Uterus (tissue), 4 donors: ENCODE results near the gene RESP18. TPM values are rescaled to one million over a fixed set of nuclear protein-coding genes. Genes with fewer than 3 reads are reported as not detected.

ENCODE experiments used
- DNase-seq, 2 donors: peaks; one replicate each; pipeline ENCODE4 v3.0.0-alpha.2; 2019 to 2020
- H3K27ac ChIP-seq, 2 donors: fragments of 200-600 bp; sonication (generic); 1 replicate in 1 of 2; 2 replicates in 1 of 2; pipeline ENCODE4 v1.5.1; 2016 to 2018
- H3K27me3 ChIP-seq, 2 donors: fragments of 200-600 bp; sonication (generic); one replicate each; pipeline ENCODE4 v1.5.1; 2018 to 2019; ENCODE audit warnings: control low read depth in 1 of 2
- H3K36me3 ChIP-seq, 2 donors: fragments of 200-600 bp; sonication (generic); one replicate each; pipeline ENCODE4 v1.5.1; 2019; ENCODE audit warnings: control low read depth in 1 of 2
- H3K4me1 ChIP-seq, 2 donors: fragments of 200-600 bp; sonication (generic); one replicate each; pipeline ENCODE4 v1.5.1; 2018 to 2019; ENCODE audit warnings: control low read depth in 1 of 2
- H3K4me3 ChIP-seq, 2 donors: fragments of 200-600 bp; sonication (generic); 1 replicate in 1 of 2; 2 replicates in 1 of 2; pipeline ENCODE4 v1.5.1; 2018 to 2019; ENCODE audit warnings: mild to moderate bottlenecking in 1 of 2
- H3K9me3 ChIP-seq, 2 donors: fragments of 200-600 bp; sonication (generic); one replicate each; pipeline ENCODE4 v1.5.1; 2019; ENCODE audit warnings: control low read depth in 1 of 2
- CTCF ChIP-seq, 4 experiments: fragments of 200-600 bp in 2 of 4; fragments of 450-650 bp in 2 of 4; sonication (generic) in 2 of 4; IDR thresholded peaks; one replicate each; pipeline ENCODE4 v1.5.1; 2016 to 2019; ENCODE audit warnings: antibody characterized with exemption in 4 of 4, mild to moderate bottlenecking in 2 of 4, moderate library complexity in 1 of 4
- POLR2A ChIP-seq, 2 donors: fragments of 450-650 bp; IDR thresholded peaks; one replicate each; pipeline ENCODE4 v1.6.1; 2016; ENCODE audit warnings: antibody characterized with exemption in 2 of 2, mild to moderate bottlenecking in 1 of 2, moderate library complexity in 1 of 2
- intact Hi-C: fragments of 100-400 bp; cut with DNase I; formaldehyde crosslinking; loops from one replicate; pipeline ENCODE4 v1.15.1; 2023; ENCODE audit warnings: low total_unique reads
- microRNA counts, 2 donors: library from miRNA; unstranded; fragments of <30 nt; microRNA quantifications; one replicate each; lab custom pipeline; 2016 to 2017
- microRNA-seq: library from miRNA; unstranded; fragments of <30 nt; microRNA quantifications from one replicate; pipeline ENCODE4, GENCODE V29; 2016; ENCODE audit warnings: borderline microRNAs expressed, borderline replicate concordance
- small RNA-seq: library from RNA; depleted of rRNA; stranded (forward); fragments of <200 nt; gene quantifications from one replicate; pipeline ENCODE3, GENCODE V24; 2016
- total RNA-seq, 4 donors: library from RNA; depleted of rRNA in 3 of 4; stranded (reverse); fragments of >200 nt in 3 of 4; gene quantifications; one replicate each; pipeline versions ENCODE4 v1.1.0 to v1.2.4, GENCODE V29; 2014 to 2023
- donor health status: DM: yes; HTN: yes; CAD: no.

RESP18 gene
- total RNA-seq, 4 donors from 2014 or later, result not detected

- intact Hi-C loops, result no loop called here
- no peaks in the 10 kb centered on the region for H3K36me3 ChIP-seq
- no peaks in the 10 kb centered on the region for H3K9me3 ChIP-seq
- no peak for TF ChIP-seq POLR2A (IDR thresholded peaks at IDR 0.05)
- peak; percentile 96 to 99 (median 97) for TF ChIP-seq CTCF (IDR thresholded peaks at IDR 0.05)
- peaks cover 8 to 10% of the 10 kb centered on the region in 2 donors for H3K4me1 ChIP-seq
- peak overlapping the region; percentile 99 for H3K27ac ChIP-seq
- H3K27me3 ChIP-seq, result no peaks in the 10 kb centered on the region
- H3K4me3 ChIP-seq, result peak overlapping the region in 1 of 2 donors; percentile 77
- peak; percentile 82 to 86 for DNase-seq
These were observed 54.6 kb downstream of the RESP18 start for GRCh38 chr2:219277703-219278654.

MicroRNAs within 50 kb of the gene (microRNA counts, 767-probe panel; counts per million panel counts)
- microRNA hsa-miR-153 (lab: Ali Mortazavi, UCI), result 0 counts per million in 2 donors

Small RNAs within 50 kb of the gene (microRNA-seq; reads per million reads assigned to microRNA genes)
- not detected for gene MIR153-1

Small RNAs within 50 kb of the gene (small RNA-seq; reads per million reads assigned to genes)
- gene AC053503.3 (not detected), gene MIR153-1 (not detected)

Other genes with a start within 250 kb of the RESP18 start
- gene NHEJ1, start 171.9 kb downstream of the RESP18 start, total RNA-seq, result 100 to 1,000 TPM in 1 of 4 donors, 10 to 100 TPM in 3; 15.0 to 162 (median 18.1) TPM
- gene SLC23A3, start 162.7 kb downstream of the RESP18 start, total RNA-seq, result 1 to 10 TPM in 2 of 4 donors, under 1 TPM in 1, not detected in 1; 0.26 to 8.1 (median 1.8) TPM
- gene CNPPD1, start 155.8 kb downstream of the RESP18 start, total RNA-seq, result 10 to 100 TPM in 3 of 4 donors, 1 to 10 TPM in 1; 3.1 to 56.2 (median 35.8) TPM
- 100 to 1,000 TPM in 1 of 4 donors, 10 to 100 TPM in 3; 18.2 to 216 (median 74.9) TPM for gene RETREG2, start 154.5 kb downstream of the RESP18 start, total RNA-seq
- 100 to 1,000 TPM in 1 of 4 donors, 10 to 100 TPM in 3; 21.7 to 212 (median 45.2) TPM for gene ZFAND2B, start 126.0 kb downstream of the RESP18 start, total RNA-seq
- gene ABCB6, start 113.8 kb downstream of the RESP18 start, total RNA-seq, result 10 to 100 TPM in 3 of 4 donors, 1 to 10 TPM in 1; 7.1 to 37.6 (median 27.7) TPM
- 10 to 100 TPM; 21.5 to 53.5 (median 45.9) TPM for gene ATG9A, start 103.1 kb downstream of the RESP18 start, total RNA-seq
- gene ANKZF1, start 102.9 kb downstream of the RESP18 start, total RNA-seq, result 10 to 100 TPM; 31.8 to 57.6 (median 38.7) TPM
- gene GLB1L, start 87.3 kb downstream of the RESP18 start, total RNA-seq, result 10 to 100 TPM in 2 of 4 donors, 1 to 10 TPM in 2; 8.2 to 20.7 (median 10.9) TPM
- gene STK16, start 87.3 kb downstream of the RESP18 start, total RNA-seq, result 10 to 100 TPM in 3 of 4 donors, 1 to 10 TPM in 1; 4.1 to 55.6 (median 18.0) TPM
- under 1 TPM in 2 of 4 donors, not detected in 2; 0.43 to 0.83 TPM for gene TUBA4B, start 79.5 kb downstream of the RESP18 start, total RNA-seq
- gene TUBA4A, start 78.8 kb downstream of the RESP18 start, total RNA-seq, result 10 to 100 TPM in 2 of 4 donors, 1 to 10 TPM in 2; 3.7 to 32.3 (median 7.3) TPM
- 10 to 100 TPM; 32.1 to 92.1 (median 69.1) TPM for gene DNAJB2, start 53.4 kb downstream of the RESP18 start, total RNA-seq
- gene PTPRN, start 23.3 kb downstream of the RESP18 start, total RNA-seq, result under 1 TPM in 2 of 4 donors, not detected in 2; 0.21 to 0.55 TPM
- gene DNPEP, start 55.2 kb upstream of the RESP18 start, total RNA-seq, result 10 to 100 TPM; 35.9 to 93.7 (median 47.5) TPM
- gene DES, start 85.6 kb upstream of the RESP18 start, total RNA-seq, result 1,000 to 10,000 TPM in 2 of 4 donors, 100 to 1,000 TPM in 2; 578 to 3,551 (median 1,628) TPM
- gene SPEG, start 102.1 kb upstream of the RESP18 start, total RNA-seq, result 100 to 1,000 TPM in 1 of 4 donors, 10 to 100 TPM in 3; 22.9 to 318 (median 36.1) TPM
- gene GMPPA, start 166.1 kb upstream of the RESP18 start, total RNA-seq, result 10 to 100 TPM; 14.1 to 39.5 (median 27.6) TPM
- gene ASIC4, start 181.7 kb upstream of the RESP18 start, total RNA-seq, result under 1 TPM in 2 of 4 donors, not detected in 2; 0.21 to 0.30 TPM
- 100 to 1,000 TPM in 1 of 4 donors, 10 to 100 TPM in 3; 16.5 to 194 (median 42.5) TPM for gene CHPF, start 211.1 kb upstream of the RESP18 start, total RNA-seq
- gene TMEM198, start 211.3 kb upstream of the RESP18 start, total RNA-seq, result 1 to 10 TPM in 2 of 4 donors, under 1 TPM in 1, not detected in 1; 0.77 to 5.3 (median 5.1) TPM
- 100 to 1,000 TPM in 2 of 4 donors, 10 to 100 TPM in 2; 53.2 to 146 (median 113) TPM for gene OBSL1, start 238.8 kb upstream of the RESP18 start, total RNA-seq
- 1 to 10 TPM in 1 of 4 donors, not detected in 3; 2.4 TPM for gene INHA, start 239.6 kb upstream of the RESP18 start, total RNA-seq